ENCODE results near the gene PEA15. TPM values are rescaled to one million over a fixed set of nuclear protein-coding genes. Genes with fewer than 3 reads are reported as not detected.
A peak's percentile ranks its signal among the peaks of the same experiment; 100 is the strongest.

Gene PEA15
- total and polyA plus RNA-seq, 10 of the 15 experiments (the other 5 are each of a cell fraction or from before 2014, with no cell fraction given): 15.1 to 269 (median 65.6) TPM

- CTCF ChIA-PET: interaction anchor here (0.7 to 3.5 kb wide), 4 partner anchors 56 to 84 kb away, joined by 3 to 25 read pairs (median 4); no protein-coding TSS in a partner anchor
- no TSS peak for BruUV-seq (replicated peaks)
- Histone ChIP-seq H4K20me1 (ENCODE audit: control insufficient read depth, insufficient read depth) (no peaks in the 10 kb centered on the region), H3K4me2 (ENCODE audit: control insufficient read depth, insufficient read depth) (no peak overlapping the region), H3K79me2 (ENCODE audit: control insufficient read depth, insufficient read depth, low read length) (no peaks in the 10 kb centered on the region), H3K36me3 (ENCODE audit: control insufficient read depth in 2 of 2, insufficient read depth in 2 of 2, low read length in 1 of 2) (no peaks in the 10 kb centered on the region), H3K9ac (ENCODE audit: control insufficient read depth, insufficient read depth, low read length) (no peak overlapping the region), H2AFZ (ENCODE audit: control insufficient read depth, low read depth, low read length) (no peak overlapping the region), H3K27ac (ENCODE audit: control insufficient read depth, insufficient read depth) (no peak overlapping the region), H3K27me3 (replicated peaks in 1 of 2; ENCODE audit: control insufficient read depth in 2 of 2, insufficient read depth in 2 of 2, low read length in 1 of 2) (no peaks in the 10 kb centered on the region; a peak in 1 of 4 replicates), H3K9me3 (replicated peaks; ENCODE audit: control insufficient read depth, insufficient read depth, low read length) (no peaks in the 10 kb centered on the region), H3K4me1 (ENCODE audit: control insufficient read depth, insufficient read depth, low read length) (peaks cover 22% of the 10 kb centered on the region), H3K4me3 (no peak overlapping the region)
- in situ Hi-C loops (cut with MboI) (no loop called here), intact Hi-C loops (cut with micrococcal nuclease; ENCODE audit: unreplicated experiment) (no loop called here)
- no peak for FAIRE-seq
- DNase-seq (ENCODE audit: low read depth, low spot score): no peak
- SMC1A ChIA-PET (ENCODE audit: uncharacterized antibody, unreplicated experiment): interaction anchor here (1.0 to 2.5 kb wide), 5 partner anchors 26 to 209 kb away, joined by 3 to 10 read pairs (median 5); no protein-coding TSS in a partner anchor
- no peak for TF ChIP-seq TCF7 (IDR thresholded peaks at IDR 0.05; ENCODE audit: borderline replicate concordance)
- TF ChIP-seq CTCF (IDR thresholded peaks at IDR 0.05 in 2 of 3, conservative IDR thresholded peaks at IDR 0.05 in 1 of 3; ENCODE audit: control insufficient read depth in 2 of 3, extremely low read depth in 1 of 3, insufficient read depth in 1 of 3, low read depth in 3 of 3, low read length in 3 of 3): peak in 2 of 3 experiments; percentile 11 to 22; a peak in 2 of 6 replicates
- peak; percentile 29 for ATAC-seq
- POLR2A ChIA-PET: interaction anchor here (1.0 kb wide), 1 partner anchor 98 kb away, joined by 3 read pairs; no protein-coding TSS in a partner anchor
- 67% methylated on average over 6 of the region's 6 CpGs for WGBS (ENCODE audit: insufficient coverage, insufficient replicate concordance, low lambda C conversion rate, missing lambda C conversion rate)
- RAD21 ChIA-PET (ENCODE audit: unreplicated experiment): interaction anchor here (0.7 to 3.6 kb wide), 5 partner anchors 32 to 1084 kb away, joined by 3 to 14 read pairs (median 3); no protein-coding TSS in a partner anchor
Observed at GRCh38 chr1:160167580-160167979, 37.6 kb upstream of the PEA15 start.

GRCh38 chr1:160168016-160168415 is 37.2 kb upstream of the PEA15 start:
- SMC1A ChIA-PET (ENCODE audit: uncharacterized antibody, unreplicated experiment): interaction anchor here (1.1 to 2.5 kb wide), 4 partner anchors 25 to 84 kb away, joined by 3 to 10 read pairs (median 6); no protein-coding TSS in a partner anchor
- RAD21 ChIA-PET (ENCODE audit: unreplicated experiment): interaction anchor here (0.7 to 3.6 kb wide), 5 partner anchors 31 to 1085 kb away, joined by 3 to 14 read pairs (median 3); no protein-coding TSS in a partner anchor
- Histone ChIP-seq H3K9ac (ENCODE audit: control insufficient read depth, insufficient read depth, low read length) (no peak overlapping the region), H3K4me3 (no peak overlapping the region), H2AFZ (ENCODE audit: control insufficient read depth, low read depth, low read length) (no peak overlapping the region), H3K27me3 (replicated peaks in 1 of 2; ENCODE audit: control insufficient read depth in 2 of 2, insufficient read depth in 2 of 2, low read length in 1 of 2) (no peaks in the 10 kb centered on the region; a peak in 1 of 4 replicates), H4K20me1 (ENCODE audit: control insufficient read depth, insufficient read depth) (no peaks in the 10 kb centered on the region), H3K27ac (ENCODE audit: control insufficient read depth, insufficient read depth) (no peak overlapping the region), H3K4me1 (ENCODE audit: control insufficient read depth, insufficient read depth, low read length) (peaks cover 21% of the 10 kb centered on the region), H3K4me2 (ENCODE audit: control insufficient read depth, insufficient read depth) (no peak overlapping the region), H3K36me3 (ENCODE audit: control insufficient read depth in 2 of 2, insufficient read depth in 2 of 2, low read length in 1 of 2) (no peaks in the 10 kb centered on the region), H3K79me2 (ENCODE audit: control insufficient read depth, insufficient read depth, low read length) (no peaks in the 10 kb centered on the region), H3K9me3 (replicated peaks; ENCODE audit: control insufficient read depth, insufficient read depth, low read length) (no peaks in the 10 kb centered on the region)
- FAIRE-seq (no peak), ATAC-seq (no peak), DNase-seq (ENCODE audit: low read depth, low spot score) (no peak)
- in situ Hi-C loops (cut with MboI) (no loop called here), intact Hi-C loops (cut with micrococcal nuclease; ENCODE audit: unreplicated experiment) (no loop called here)
- no TSS peak for BruUV-seq (replicated peaks)
- POLR2A ChIA-PET: interaction anchor here (1.0 kb wide), 1 partner anchor 97 kb away, joined by 3 read pairs; no protein-coding TSS in a partner anchor
- no peak for TF ChIP-seq ZZZ3 (IDR thresholded peaks at IDR 0.05; ENCODE audit: control insufficient read depth, insufficient read length, low read depth)
- TF ChIP-seq ZBTB33 (IDR thresholded peaks at IDR 0.05): no peak
- TF ChIP-seq MTA2 (IDR thresholded peaks at IDR 0.05; ENCODE audit: low read depth): no peak
- no peak for TF ChIP-seq RB1 (IDR thresholded peaks at IDR 0.05; ENCODE audit: borderline replicate concordance)
- no peak for TF ChIP-seq BRCA1 (IDR thresholded peaks at IDR 0.05; ENCODE audit: low read depth, low read length)
- TF ChIP-seq MTA3 (IDR thresholded peaks at IDR 0.05; ENCODE audit: borderline replicate concordance, low read length): no peak
- no peak for TF ChIP-seq SIN3A (IDR thresholded peaks at IDR 0.05; ENCODE audit: low read depth, low read length)
- TF ChIP-seq HCFC1 (IDR thresholded peaks at IDR 0.05; ENCODE audit: low read length): no peak
- TF ChIP-seq JUNB (IDR thresholded peaks at IDR 0.05): no peak
- WGBS (ENCODE audit: insufficient coverage, insufficient replicate concordance, low lambda C conversion rate, missing lambda C conversion rate): 82% methylated on average over 5 of the region's 5 CpGs
- CTCF ChIA-PET: interaction anchor here (0.7 to 3.5 kb wide), 4 partner anchors 36 to 84 kb away, joined by 3 to 25 read pairs (median 4); no protein-coding TSS in a partner anchor

Data from GM12878 (cell line).